Measurements from ENCODE around the gene FCER1G. TPM values are rescaled to one million over a fixed set of nuclear protein-coding genes. Genes with fewer than 3 reads are reported as not detected.

Gene FCER1G
- total RNA-seq, 2 experiments from 2014 or later: 2.0 TPM

DNA sequence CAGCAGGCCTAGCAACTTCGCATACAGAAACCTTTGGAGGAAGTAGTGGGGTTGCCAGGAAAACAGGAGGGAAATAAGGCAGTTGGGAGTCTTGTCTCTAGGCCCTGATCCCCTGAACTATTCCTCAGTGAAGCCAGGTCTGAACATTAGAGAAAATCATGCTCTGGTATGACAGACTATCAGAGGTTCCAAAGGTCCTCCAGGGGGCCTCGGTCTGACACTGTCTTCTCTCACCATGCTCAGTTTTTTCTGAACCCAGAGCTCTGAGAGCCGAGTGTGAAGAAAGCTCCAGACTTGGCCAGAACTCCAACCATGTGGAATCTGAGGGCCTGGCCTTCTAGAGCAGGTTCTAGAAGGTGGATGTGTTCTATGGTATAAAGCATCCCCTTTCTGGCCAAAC, 14.8 kb downstream of the FCER1G start:
- ChIA-PET POLR2A (no interaction called here), CTCF (interaction anchor here (0.9 to 1.2 kb wide), 2 partner anchors 23 to 76 kb away, joined by 3 read pairs; no protein-coding TSS in a partner anchor)
- DNase-seq (no peak), ATAC-seq (ENCODE audit: poor library complexity) (no peak)
- peaks cover 23% of the 10 kb centered on the region for H3K36me3 ChIP-seq (ENCODE audit: insufficient read depth, low read length)
- TF ChIP-seq, protein P1, sequence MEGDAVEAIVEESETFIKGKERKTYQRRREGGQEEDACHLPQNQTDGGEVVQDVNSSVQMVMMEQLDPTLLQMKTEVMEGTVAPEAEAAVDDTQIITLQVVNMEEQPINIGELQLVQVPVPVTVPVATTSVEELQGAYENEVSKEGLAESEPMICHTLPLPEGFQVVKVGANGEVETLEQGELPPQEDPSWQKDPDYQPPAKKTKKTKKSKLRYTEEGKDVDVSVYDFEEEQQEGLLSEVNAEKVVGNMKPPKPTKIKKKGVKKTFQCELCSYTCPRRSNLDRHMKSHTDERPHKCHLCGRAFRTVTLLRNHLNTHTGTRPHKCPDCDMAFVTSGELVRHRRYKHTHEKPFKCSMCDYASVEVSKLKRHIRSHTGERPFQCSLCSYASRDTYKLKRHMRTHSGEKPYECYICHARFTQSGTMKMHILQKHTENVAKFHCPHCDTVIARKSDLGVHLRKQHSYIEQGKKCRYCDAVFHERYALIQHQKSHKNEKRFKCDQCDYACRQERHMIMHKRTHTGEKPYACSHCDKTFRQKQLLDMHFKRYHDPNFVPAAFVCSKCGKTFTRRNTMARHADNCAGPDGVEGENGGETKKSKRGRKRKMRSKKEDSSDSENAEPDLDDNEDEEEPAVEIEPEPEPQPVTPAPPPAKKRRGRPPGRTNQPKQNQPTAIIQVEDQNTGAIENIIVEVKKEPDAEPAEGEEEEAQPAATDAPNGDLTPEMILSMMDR (IDR thresholded peaks at IDR 0.05): no peak
- no peaks in the 10 kb centered on the region for H3K9me3 ChIP-seq (ENCODE audit: control insufficient read depth in 1 of 2, insufficient read depth in 1 of 2, low read length in 2 of 2)
- Mint-ChIP-seq H3K36me3 (ENCODE audit: low read depth) (peaks cover 29% of the 10 kb centered on the region), H3K4me1 (ENCODE audit: low read depth) (peaks cover 32% of the 10 kb centered on the region), H3K9me3 (no peaks in the 10 kb centered on the region), H3K4me3 (no peak overlapping the region), H3K27me3 (no peaks in the 10 kb centered on the region), H3K27ac (no peak overlapping the region)
- no peaks in the 10 kb centered on the region for H3K27me3 ChIP-seq (ENCODE audit: control insufficient read depth in 1 of 2, insufficient read depth in 2 of 2, low read length in 2 of 2)
- no peak overlapping the region for H3K4me3 ChIP-seq (ENCODE audit: low read length)
- H3K27ac ChIP-seq (ENCODE audit: low read depth in 1 of 2, low read length in 2 of 2): no peak overlapping the region
- intact Hi-C loops (cut with DNase I, micrococcal nuclease): loop anchor here (2.0 to 10.0 kb wide), 3 partner anchors 61 to 515 kb away; partner anchors contain the start of gene DUSP12 (in 2 of the 2)
- peaks cover 32% of the 10 kb centered on the region for H3K4me1 ChIP-seq (ENCODE audit: insufficient read depth, low read length)

DNA sequence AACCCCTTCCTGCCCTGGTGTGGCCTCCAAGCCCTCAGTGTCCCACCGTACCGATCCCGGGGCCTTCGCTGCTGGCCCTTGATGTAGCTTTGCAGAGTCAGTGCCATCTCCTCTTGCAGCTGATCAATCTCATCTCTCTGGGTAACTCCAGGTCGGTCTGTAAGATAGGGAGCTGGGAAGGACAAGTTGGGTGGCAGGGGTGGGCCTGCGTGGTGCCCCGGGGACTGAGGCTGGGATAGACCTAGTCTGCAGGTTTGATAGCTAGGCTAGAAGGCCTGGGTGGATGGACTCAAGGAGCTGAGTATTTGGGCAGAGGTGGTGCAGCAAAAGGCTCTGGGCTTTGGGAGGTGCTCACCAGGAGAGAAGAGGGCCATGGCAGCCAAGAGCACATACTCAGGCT, 15.7 kb downstream of the FCER1G start:
- POLR2A ChIA-PET: interaction anchor here (0.7 kb wide), 1 partner anchor 15 kb away, joined by 3 read pairs; no protein-coding TSS in a partner anchor
- no peaks in the 10 kb centered on the region for H3K9me3 Mint-ChIP-seq
- no peaks in the 10 kb centered on the region for H3K9me3 ChIP-seq (ENCODE audit: control insufficient read depth in 1 of 2, insufficient read depth in 1 of 2, low read length in 2 of 2)
- peaks cover 25% of the 10 kb centered on the region for H3K4me1 Mint-ChIP-seq (ENCODE audit: low read depth)
- H3K27me3 Mint-ChIP-seq: no peaks in the 10 kb centered on the region
- H3K4me1 ChIP-seq (ENCODE audit: insufficient read depth, low read length): peaks cover 24% of the 10 kb centered on the region
- no peaks in the 10 kb centered on the region for H3K27me3 ChIP-seq (ENCODE audit: control insufficient read depth in 1 of 2, insufficient read depth in 2 of 2, low read length in 2 of 2)
- no peak overlapping the region for H3K4me3 ChIP-seq (ENCODE audit: low read length)
- no peak overlapping the region for H3K4me3 Mint-ChIP-seq
- DNase-seq (no peak), ATAC-seq (ENCODE audit: poor library complexity) (no peak)
- H3K36me3 Mint-ChIP-seq (ENCODE audit: low read depth): peaks cover 29% of the 10 kb centered on the region
- H3K27ac ChIP-seq (ENCODE audit: low read depth in 1 of 2, low read length in 2 of 2): no peak overlapping the region
- intact Hi-C loops (cut with DNase I, micrococcal nuclease): no loop called here
- H3K27ac Mint-ChIP-seq: no peak overlapping the region
- CTCF ChIA-PET: interaction anchor here (0.9 to 2.2 kb wide), 4 partner anchors 24 to 137 kb away, joined by 3 to 8 read pairs (median 3); partner anchors contain the start of gene CFAP126
- TF ChIP-seq, protein P1 (IDR thresholded peaks at IDR 0.05): no peak
- peaks cover 23% of the 10 kb centered on the region for H3K36me3 ChIP-seq (ENCODE audit: insufficient read depth, low read length)

DNA sequence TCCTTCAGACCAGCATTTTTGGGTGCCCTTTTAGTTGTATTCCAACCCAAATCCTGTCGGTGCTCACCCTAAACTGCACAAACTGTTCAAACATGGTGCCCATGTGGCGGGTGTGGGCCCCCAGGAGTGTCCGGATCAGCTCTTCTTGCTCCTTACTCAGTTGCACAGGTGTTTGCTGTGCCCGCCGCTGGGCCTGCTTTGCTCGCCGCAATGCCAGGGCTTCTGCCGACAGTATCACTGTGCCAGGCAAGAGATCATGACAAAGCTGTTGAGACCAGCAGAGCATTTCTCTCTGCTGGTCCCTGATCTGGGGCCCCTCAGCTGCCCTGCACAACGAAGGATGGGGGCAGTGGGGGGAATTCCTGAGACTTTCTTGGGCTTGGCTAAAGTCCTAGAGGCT, 18.0 kb downstream of the FCER1G start:
- POLR2A ChIA-PET: no interaction called here

More for the DNA sequence above, 18.0 kb downstream of the FCER1G start:
- Mint-ChIP-seq H3K36me3 (ENCODE audit: low read depth) (peaks cover 18% of the 10 kb centered on the region), H3K27me3 (no peaks in the 10 kb centered on the region), H3K9me3 (no peaks in the 10 kb centered on the region), H3K4me1 (ENCODE audit: low read depth) (peaks cover 3% of the 10 kb centered on the region), H3K27ac (no peak overlapping the region), H3K4me3 (no peak overlapping the region)
- Histone ChIP-seq H3K27me3 (ENCODE audit: control insufficient read depth in 1 of 2, insufficient read depth in 2 of 2, low read length in 2 of 2) (no peaks in the 10 kb centered on the region), H3K27ac (ENCODE audit: low read depth in 1 of 2, low read length in 2 of 2) (no peak overlapping the region), H3K9me3 (ENCODE audit: control insufficient read depth in 1 of 2, insufficient read depth in 1 of 2, low read length in 2 of 2) (no peaks in the 10 kb centered on the region), H3K4me1 (ENCODE audit: insufficient read depth, low read length) (peaks cover 1% of the 10 kb centered on the region), H3K36me3 (ENCODE audit: insufficient read depth, low read length) (peaks cover 21% of the 10 kb centered on the region), H3K4me3 (ENCODE audit: low read length) (no peak overlapping the region)
- no peak for ATAC-seq (ENCODE audit: poor library complexity)
- no peak for DNase-seq
- TF ChIP-seq, protein P1 (IDR thresholded peaks at IDR 0.05): no peak
- CTCF ChIA-PET: no interaction called here
- intact Hi-C loops (cut with DNase I, micrococcal nuclease): no loop called here

Data from CD4-positive, alpha-beta T cell (primary cell).